Measurements from ENCODE around the gene NUP50.

- TF ChIP-seq CTCF (IDR thresholded peaks at IDR 0.05) (no peak), POLR2A (IDR thresholded peaks at IDR 0.05) (no peak), POLR2AphosphoS5 (IDR thresholded peaks at IDR 0.05; ENCODE audit: insufficient read depth in 1 of 2, low read depth in 1 of 2) (no peak)
These were observed 67.6 kb downstream of the NUP50 start for GRCh38 chr22:45231293-45231692.

All from vagina (tissue), 2 donors.